Adrenal gland (tissue), 12 donors: ENCODE measurements around the gene PHACTR2. TPM values are rescaled to one million over a fixed set of nuclear protein-coding genes. Genes with fewer than 3 reads are reported as not detected.

Source experiments
- DNase-seq, 7 donors: peaks; one replicate each; pipeline ENCODE4 v3.0.0-alpha.2; 2019 to 2020
- H3K27ac ChIP-seq, 5 donors: fragments of 200-600 bp; sonication (generic) in 4 of 5; 1 replicate in 3 of 5; 2 replicates in 2 of 5; pipeline versions ENCODE4 v1.5.1 to v1.8.0; 2016 to 2020; ENCODE audit warnings: mild to moderate bottlenecking in 1 of 5
- H3K27me3 ChIP-seq: fragments of 200-600 bp; 2 replicates; pipeline ENCODE4 v1.8.0; 2021
- H3K36me3 ChIP-seq, 2 donors: fragments of 200-600 bp; replicated peaks in 1 of 2; 1 replicate in 1 of 2; 2 replicates in 1 of 2; pipeline versions ENCODE4 v1.5.1 to v1.8.0; 2018 to 2022
- H3K4me1 ChIP-seq, 2 donors: fragments of 200-600 bp; replicated peaks in 1 of 2; 1 replicate in 1 of 2; 2 replicates in 1 of 2; pipeline versions ENCODE4 v1.5.1 to v1.8.0; 2018 to 2021
- H3K4me3 ChIP-seq, 4 donors: fragments of 200-600 bp; sonication (generic) in 3 of 4; one replicate each; pipeline ENCODE4 v1.5.1; 2016 to 2018
- H3K9me3 ChIP-seq, 3 donors: fragments of 200-600 bp; sonication (generic) in 1 of 3; replicated peaks in 1 of 3; 1 replicate in 2 of 3; 2 replicates in 1 of 3; pipeline versions ENCODE4 v1.5.1 to v1.8.0; 2016 to 2021
- POLR2A ChIP-seq, 2 donors: fragments of 450-650 bp; IDR thresholded peaks; one replicate each; pipeline ENCODE4 v1.6.1; 2017; ENCODE audit warnings: antibody characterized with exemption in 2 of 2, mild to moderate bottlenecking in 2 of 2, moderate library complexity in 1 of 2
- WGBS, 4 donors: extraction: QIAGEN DNeasy Blood & Tissue Kit in 2 of 4; methylation state at CpG; one replicate each; pipeline versions ENCODE4 v1.1.5 to v1.1.7; 2013 to 2017; 5-methylcytosine and 5-hydroxymethylcytosine counted together
- intact Hi-C, 2 donors: fragments of 100-400 bp; cut with DNase I; formaldehyde crosslinking; loops; one replicate each; pipeline versions ENCODE4 v1.14.1 to v1.15.0; 2022 to 2023
- polyA plus RNA-seq, 3 donors: library from polyadenylated mRNA; stranded (reverse); fragments of 200-250 nt in 2 of 3; fragments of 350-450 nt in 1 of 3; fragmentation: Illumina TruSeq in 1 of 3; extraction: RNeasy Lipid Tissue Mini Kit (QIAGEN cat#74804) in 1 of 3; gene quantifications; one replicate each; pipeline ENCODE4 v1.2.3, GENCODE V29; 2013 to 2014
- total RNA-seq, 9 donors: library from RNA; depleted of rRNA in 4 of 9; stranded (reverse); fragments of >200 nt in 4 of 9; fragments of 120-200 nt in 1 of 9; fragmentation: NEBNext Ultra II Directional in 1 of 9; extraction: Animal tissue kit (Norgen Biotek cat#: 25700) in 1 of 9; gene quantifications; one replicate each; pipeline versions ENCODE4 v1.1.0 to v1.2.4, GENCODE V29; 2013 to 2023
- TF ChIP-seq, protein P1 (sequence below), 6 experiments: fragments of 450-650 bp in 4 of 6; fragments of 200-600 bp in 2 of 6; sonication (generic) in 1 of 6; IDR thresholded peaks; 1 replicate in 5 of 6; 2 replicates in 1 of 6; pipeline versions ENCODE4 v1.5.1 to v1.8.0; 2016 to 2021; ENCODE audit warnings: antibody characterized with exemption in 6 of 6, mild to moderate bottlenecking in 2 of 6, moderate library complexity in 1 of 6
- donor health status: healthy with polysubstance abuse.
- donor health status: Bipolar disorder and iron deficiency.
- donor health status: DM: yes; HTN: yes; CAD: no.
- donor health status: DM: no; HTN: no; CAD: no.
- donor health status: DM: no; HTN: no; CAD: no.
- donor health status: DM: yes; HTN: yes; CAD: no.

PHACTR2 gene
- total and polyA plus RNA-seq, 12 donors = 12.1 to 315 (median 227) TPM

DNA sequence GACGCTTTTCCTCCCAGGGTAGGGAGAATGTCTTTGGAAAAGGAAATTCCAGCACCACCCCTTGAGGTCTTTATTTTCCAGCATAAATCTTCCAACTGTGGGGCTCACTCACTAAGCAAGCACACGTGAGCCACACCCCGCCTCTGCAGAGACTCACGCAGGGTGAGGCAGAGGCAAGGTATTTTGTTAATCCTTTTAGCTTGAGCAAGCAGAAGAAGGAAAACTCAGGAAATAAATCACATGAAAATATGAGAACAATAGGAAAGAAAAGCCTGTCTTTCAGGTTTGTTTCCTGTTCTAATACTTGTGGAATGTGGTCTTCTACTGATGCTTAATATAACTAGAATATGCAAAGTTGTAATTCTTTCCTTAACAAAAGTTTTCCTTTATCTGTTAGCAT is 4.1 kb upstream of the PHACTR2 start:
- TF ChIP-seq, protein P1, sequence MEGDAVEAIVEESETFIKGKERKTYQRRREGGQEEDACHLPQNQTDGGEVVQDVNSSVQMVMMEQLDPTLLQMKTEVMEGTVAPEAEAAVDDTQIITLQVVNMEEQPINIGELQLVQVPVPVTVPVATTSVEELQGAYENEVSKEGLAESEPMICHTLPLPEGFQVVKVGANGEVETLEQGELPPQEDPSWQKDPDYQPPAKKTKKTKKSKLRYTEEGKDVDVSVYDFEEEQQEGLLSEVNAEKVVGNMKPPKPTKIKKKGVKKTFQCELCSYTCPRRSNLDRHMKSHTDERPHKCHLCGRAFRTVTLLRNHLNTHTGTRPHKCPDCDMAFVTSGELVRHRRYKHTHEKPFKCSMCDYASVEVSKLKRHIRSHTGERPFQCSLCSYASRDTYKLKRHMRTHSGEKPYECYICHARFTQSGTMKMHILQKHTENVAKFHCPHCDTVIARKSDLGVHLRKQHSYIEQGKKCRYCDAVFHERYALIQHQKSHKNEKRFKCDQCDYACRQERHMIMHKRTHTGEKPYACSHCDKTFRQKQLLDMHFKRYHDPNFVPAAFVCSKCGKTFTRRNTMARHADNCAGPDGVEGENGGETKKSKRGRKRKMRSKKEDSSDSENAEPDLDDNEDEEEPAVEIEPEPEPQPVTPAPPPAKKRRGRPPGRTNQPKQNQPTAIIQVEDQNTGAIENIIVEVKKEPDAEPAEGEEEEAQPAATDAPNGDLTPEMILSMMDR (IDR thresholded peaks at IDR 0.05) = no peak
- TF ChIP-seq POLR2A (IDR thresholded peaks at IDR 0.05) = no peak
- H3K4me1 ChIP-seq = peaks cover 0 to 19% of the 10 kb centered on the region in 2 donors
- no peaks in the 10 kb centered on the region for H3K9me3 ChIP-seq
- no peak for DNase-seq
- intact Hi-C loops = loop anchor here (10.0 kb wide), 2 partner anchors 69 to 341 kb away; no protein-coding TSS in a partner anchor
- no peaks in the 10 kb centered on the region for H3K36me3 ChIP-seq
- 71 to 79% (median 73%) methylated on average over 4 of the region's 4 CpGs for WGBS, 4 donors
- H3K27me3 ChIP-seq = no peaks in the 10 kb centered on the region
- H3K4me3 ChIP-seq = no peak overlapping the region
- H3K27ac ChIP-seq = peak overlapping the region in 1 of 5 donors; percentile 19

- no peaks in the 10 kb centered on the region for H3K9me3 ChIP-seq
- H3K36me3 ChIP-seq = no peaks in the 10 kb centered on the region
- peak overlapping the region in 1 of 5 donors; percentile 11 for H3K27ac ChIP-seq
- peaks cover 0 to 19% of the 10 kb centered on the region in 2 donors for H3K4me1 ChIP-seq
- 91 to 97% (median 94%) methylated on average over 3 of the region's 3 CpGs for WGBS, 4 donors
- intact Hi-C loops = loop anchor here (10.0 kb wide), 2 partner anchors 70 to 340 kb away; no protein-coding TSS in a partner anchor
- H3K27me3 ChIP-seq = no peaks in the 10 kb centered on the region
- no peak for DNase-seq
- H3K4me3 ChIP-seq = no peak overlapping the region
- TF ChIP-seq POLR2A (IDR thresholded peaks at IDR 0.05) = no peak
- TF ChIP-seq, protein P1 (IDR thresholded peaks at IDR 0.05) = no peak
These were observed 3.0 kb upstream of the PHACTR2 start for GRCh38 chr6:143674483-143675381.

- H3K9me3 ChIP-seq = no peaks in the 10 kb centered on the region
- H3K36me3 ChIP-seq = no peaks in the 10 kb centered on the region
- TF ChIP-seq, protein P1 (IDR thresholded peaks at IDR 0.05) = no peak
- TF ChIP-seq POLR2A (IDR thresholded peaks at IDR 0.05) = no peak
- no peak overlapping the region for H3K4me3 ChIP-seq
- intact Hi-C loops = loop anchor here (10.0 kb wide), 2 partner anchors 71 to 339 kb away; no protein-coding TSS in a partner anchor
- peaks cover 0 to 19% of the 10 kb centered on the region in 2 donors for H3K4me1 ChIP-seq
- H3K27me3 ChIP-seq = no peaks in the 10 kb centered on the region
- no peak for DNase-seq
- peak overlapping the region in 1 of 5 donors; percentile 11 for H3K27ac ChIP-seq
These were observed 2.3 kb upstream of the PHACTR2 start for GRCh38 chr6:143675382-143675900.

GRCh38 chr6:143675946-143676345 is 1.8 kb upstream of the PHACTR2 start:
- DNase-seq = no peak
- no peak overlapping the region for H3K27ac ChIP-seq
- TF ChIP-seq POLR2A (IDR thresholded peaks at IDR 0.05) = no peak
- TF ChIP-seq, protein P1 (IDR thresholded peaks at IDR 0.05) = no peak
- no peak overlapping the region for H3K4me3 ChIP-seq
- intact Hi-C loops = loop anchor here (10.0 kb wide), 2 partner anchors 71 to 339 kb away; no protein-coding TSS in a partner anchor
- H3K27me3 ChIP-seq = no peaks in the 10 kb centered on the region
- H3K4me1 ChIP-seq = peaks cover 0 to 24% of the 10 kb centered on the region in 2 donors
- no peaks in the 10 kb centered on the region for H3K9me3 ChIP-seq
- H3K36me3 ChIP-seq = no peaks in the 10 kb centered on the region
- 63 to 76% (median 68%) methylated on average over 1 of the region's 1 CpG for WGBS, 4 donors
